22Rv1 (cell line): Measurements from ENCODE around the gene SDK1.

Experiments used
- ZFX ChIP-seq: fragments of 450-650 bp; IDR thresholded peaks from 2 replicates; pipeline ENCODE4 v1.6.1; 2017; ENCODE audit warnings: antibody characterized with exemption, borderline replicate concordance
- TF ChIP-seq, protein P1 (sequence below): fragments of 450-650 bp; IDR thresholded peaks from 2 replicates; pipeline ENCODE4 v1.5.1; 2017; ENCODE audit warnings: mild to moderate bottlenecking

DNA sequence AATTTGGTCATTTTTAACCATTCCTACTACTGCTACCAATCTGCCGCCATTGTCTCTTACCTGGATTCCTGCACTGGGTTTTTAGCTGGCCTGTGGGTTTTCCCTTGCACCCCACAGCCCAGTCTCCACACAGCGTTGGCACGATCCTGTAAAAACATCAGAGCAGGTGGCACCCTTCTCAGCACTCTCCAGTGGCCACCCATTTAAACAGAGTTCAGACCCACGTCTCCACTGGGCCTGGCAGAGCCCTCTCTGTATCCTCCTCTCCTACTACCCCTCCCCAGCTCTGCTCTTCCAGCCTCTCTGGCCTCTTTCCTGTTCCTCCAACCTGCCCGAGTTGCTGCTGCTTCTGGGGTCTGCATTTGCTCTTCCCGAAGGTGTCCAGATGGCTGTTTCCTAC lies 259.4 kb downstream of the SDK1 start:
- TF ChIP-seq, protein P1, sequence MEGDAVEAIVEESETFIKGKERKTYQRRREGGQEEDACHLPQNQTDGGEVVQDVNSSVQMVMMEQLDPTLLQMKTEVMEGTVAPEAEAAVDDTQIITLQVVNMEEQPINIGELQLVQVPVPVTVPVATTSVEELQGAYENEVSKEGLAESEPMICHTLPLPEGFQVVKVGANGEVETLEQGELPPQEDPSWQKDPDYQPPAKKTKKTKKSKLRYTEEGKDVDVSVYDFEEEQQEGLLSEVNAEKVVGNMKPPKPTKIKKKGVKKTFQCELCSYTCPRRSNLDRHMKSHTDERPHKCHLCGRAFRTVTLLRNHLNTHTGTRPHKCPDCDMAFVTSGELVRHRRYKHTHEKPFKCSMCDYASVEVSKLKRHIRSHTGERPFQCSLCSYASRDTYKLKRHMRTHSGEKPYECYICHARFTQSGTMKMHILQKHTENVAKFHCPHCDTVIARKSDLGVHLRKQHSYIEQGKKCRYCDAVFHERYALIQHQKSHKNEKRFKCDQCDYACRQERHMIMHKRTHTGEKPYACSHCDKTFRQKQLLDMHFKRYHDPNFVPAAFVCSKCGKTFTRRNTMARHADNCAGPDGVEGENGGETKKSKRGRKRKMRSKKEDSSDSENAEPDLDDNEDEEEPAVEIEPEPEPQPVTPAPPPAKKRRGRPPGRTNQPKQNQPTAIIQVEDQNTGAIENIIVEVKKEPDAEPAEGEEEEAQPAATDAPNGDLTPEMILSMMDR, result no peak
- TF ChIP-seq ZFX, result no peak
